HG03469 (cell line): Measurements from ENCODE around the gene MPRIP.

Experiments
- ATAC-seq: cut with Tn5 transposase; IDR thresholded peaks from one replicate; pipeline ENCODE4 v1.9.1; 2021; ENCODE audit warnings: mild to moderate bottlenecking, moderate library complexity, moderate number of reproducible peaks; ENCODE audit not compliant: unreplicated experiment

The MPRIP gene

GRCh38 chr17:17028878-17029535 lies 13.2 kb upstream of the MPRIP start:
- ATAC-seq = no peak

DNA sequence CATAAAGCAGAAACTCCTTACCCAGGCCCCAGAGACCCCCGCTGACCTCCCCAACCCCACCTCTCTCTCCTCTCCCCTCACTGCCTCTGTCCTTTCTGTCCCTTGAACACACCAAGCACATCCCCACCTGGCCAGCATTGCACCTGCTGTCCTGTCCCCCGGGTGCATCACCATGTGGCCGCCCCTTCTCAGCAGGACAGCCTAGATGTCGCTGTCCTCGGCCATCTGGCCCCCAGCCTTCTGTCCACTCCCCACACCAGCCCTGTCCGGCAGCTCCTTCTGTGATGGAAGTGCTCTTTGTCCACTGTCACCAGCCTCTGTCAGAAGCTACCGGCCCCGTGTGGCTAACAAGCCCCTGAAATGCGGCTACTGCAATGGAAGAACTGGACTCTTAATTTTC lies 12.3 kb upstream of the MPRIP start:
- ATAC-seq = no peak

GRCh38 chr17:17030515-17031211 lies 11.6 kb upstream of the MPRIP start:
- no peak for ATAC-seq

GRCh38 chr17:17032131-17032692 lies 10.0 kb upstream of the MPRIP start:
- ATAC-seq = no peak

DNA sequence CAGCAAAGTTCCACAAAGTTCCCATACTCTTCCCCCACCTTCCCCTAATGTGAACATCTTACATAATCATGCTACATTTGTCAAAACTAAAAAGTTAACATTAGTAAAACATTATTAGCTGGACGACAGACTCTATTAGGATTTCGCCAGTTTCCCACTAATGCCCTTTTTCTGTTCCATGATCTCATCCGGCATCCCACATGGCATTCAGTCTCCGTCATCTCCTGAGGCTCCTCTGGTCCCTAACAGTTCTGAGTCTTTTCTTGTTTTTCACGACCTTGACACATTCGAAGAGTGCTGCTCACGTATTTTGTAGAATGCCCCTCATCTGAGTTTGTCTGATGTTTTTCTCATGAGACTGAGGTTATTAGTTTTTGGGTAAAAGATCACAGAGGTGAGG lies 8.8 kb upstream of the MPRIP start:
- no peak for ATAC-seq

GRCh38 chr17:17034026-17034425 lies 8.2 kb upstream of the MPRIP start:
- ATAC-seq = no peak

DNA sequence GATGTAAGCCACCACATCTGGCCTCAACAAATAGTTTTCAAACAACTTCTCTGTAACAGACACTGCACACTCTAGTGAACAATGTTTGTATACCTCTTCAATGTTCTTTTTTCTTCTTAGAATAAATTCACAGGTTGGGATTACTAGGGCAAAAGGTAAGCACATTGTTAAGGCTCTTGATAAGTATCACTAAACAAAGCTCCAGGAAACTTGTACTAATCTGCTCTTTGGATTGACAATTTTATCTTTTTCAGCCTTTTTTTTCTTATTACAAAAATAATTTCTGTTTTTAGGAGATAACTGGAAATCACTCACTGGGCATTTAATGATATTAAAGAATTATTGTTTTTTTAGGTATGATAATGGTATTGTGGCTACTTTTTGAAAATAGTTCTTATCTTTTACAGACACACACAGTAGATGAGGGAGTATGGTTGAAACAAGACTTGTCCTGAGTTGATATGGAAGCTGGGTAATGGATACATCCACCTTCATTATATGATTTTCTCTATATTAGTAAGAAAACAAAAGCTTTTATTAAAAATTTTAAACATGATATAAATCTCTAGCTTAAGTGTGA lies 7.7 kb upstream of the MPRIP start:
- no peak for ATAC-seq

DNA sequence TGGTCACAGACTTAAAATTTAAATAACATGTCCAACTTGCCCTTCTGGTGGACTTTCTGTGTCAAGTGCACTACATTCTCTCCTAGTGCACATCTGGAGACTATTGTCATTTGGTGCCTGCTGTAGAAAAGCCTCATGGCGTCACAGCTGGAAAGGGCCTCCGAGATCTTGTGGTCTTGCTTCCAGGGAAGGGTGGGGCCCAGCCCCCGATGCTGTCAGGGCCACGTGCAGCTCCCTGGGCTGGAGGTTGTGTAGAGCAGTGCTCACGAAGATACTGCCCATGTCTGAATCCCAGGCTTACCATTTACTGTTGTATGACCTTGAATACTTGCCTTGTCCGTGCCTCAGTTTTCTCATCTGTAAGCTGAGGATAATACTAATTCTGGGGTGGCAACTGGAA lies 6.8 kb upstream of the MPRIP start:
- no peak for ATAC-seq

DNA sequence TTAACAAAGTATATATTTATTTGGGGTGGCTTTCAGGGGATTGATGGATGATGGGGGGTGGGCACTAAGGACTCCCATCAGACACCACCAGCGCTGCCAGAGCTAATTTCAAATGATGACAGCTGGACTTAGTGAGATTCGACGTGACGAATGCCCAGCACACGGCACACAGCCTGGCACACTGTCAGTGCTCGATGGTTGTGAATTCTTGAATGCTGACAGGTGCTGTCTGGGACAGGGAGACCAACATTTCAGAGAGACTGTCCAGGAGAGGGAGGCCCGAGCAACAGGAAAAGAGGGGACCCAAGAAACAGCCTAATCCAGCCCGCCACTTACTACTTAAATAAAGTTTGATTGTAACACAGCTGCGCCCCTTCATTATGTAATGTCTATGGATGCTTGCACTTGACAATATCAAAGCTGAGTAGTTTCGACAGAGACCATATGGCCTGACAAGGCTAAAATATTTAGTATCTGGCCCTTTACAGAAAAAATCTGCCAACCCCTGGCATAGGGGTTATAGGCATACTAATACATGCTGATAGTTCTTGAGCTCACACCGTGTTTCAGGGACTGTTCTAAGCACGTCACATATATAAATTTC lies 6.2 kb upstream of the MPRIP start:
- ATAC-seq = no peak

GRCh38 chr17:17036524-17036998 lies 5.7 kb upstream of the MPRIP start:
- no peak for ATAC-seq

GRCh38 chr17:17039911-17040310 lies 2.3 kb upstream of the MPRIP start:
- ATAC-seq = no peak

GRCh38 chr17:17041018-17041521 lies 1.2 kb upstream of the MPRIP start:
- ATAC-seq = no peak

DNA sequence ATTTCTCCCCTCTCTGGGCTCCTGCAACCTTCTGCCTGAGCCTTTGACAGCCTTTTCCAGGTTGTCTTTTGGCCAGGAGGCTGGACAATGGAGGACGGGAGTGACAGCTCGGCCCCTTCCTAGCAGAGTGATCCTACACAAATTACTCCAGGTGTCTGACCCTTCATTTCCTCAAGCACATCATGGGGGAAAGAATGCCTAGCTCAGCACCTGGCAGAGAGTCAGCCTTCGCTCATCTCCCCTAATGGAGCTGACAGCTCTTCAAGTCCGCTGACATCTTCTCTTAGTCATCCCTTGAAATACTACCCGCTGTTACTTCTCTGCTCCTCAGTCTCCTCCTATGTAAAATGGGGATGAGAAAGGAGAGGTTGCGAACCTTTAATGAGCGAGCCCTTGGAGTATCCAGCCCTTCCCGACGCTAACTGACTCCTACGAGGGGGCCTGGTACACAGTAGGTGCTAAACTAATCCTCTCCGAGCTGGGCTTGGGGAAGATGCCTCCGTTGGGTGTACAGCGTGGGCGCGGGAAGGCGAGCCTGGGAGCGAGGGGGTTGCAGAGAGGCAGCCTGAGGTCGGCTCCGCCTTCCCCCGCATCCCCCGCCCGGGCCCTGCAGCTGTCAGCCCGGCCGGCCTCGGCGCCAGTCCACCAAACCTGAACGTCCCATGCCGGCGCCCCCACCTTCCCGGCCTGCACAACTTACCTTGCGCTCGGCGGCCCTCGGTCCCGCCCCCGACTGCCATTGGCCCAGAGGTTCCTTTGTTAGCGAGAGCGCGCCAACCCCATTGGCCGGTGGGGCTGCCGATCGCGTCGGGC lies 480 bp upstream of the MPRIP start:
- ATAC-seq = peak; percentile 75

DNA sequence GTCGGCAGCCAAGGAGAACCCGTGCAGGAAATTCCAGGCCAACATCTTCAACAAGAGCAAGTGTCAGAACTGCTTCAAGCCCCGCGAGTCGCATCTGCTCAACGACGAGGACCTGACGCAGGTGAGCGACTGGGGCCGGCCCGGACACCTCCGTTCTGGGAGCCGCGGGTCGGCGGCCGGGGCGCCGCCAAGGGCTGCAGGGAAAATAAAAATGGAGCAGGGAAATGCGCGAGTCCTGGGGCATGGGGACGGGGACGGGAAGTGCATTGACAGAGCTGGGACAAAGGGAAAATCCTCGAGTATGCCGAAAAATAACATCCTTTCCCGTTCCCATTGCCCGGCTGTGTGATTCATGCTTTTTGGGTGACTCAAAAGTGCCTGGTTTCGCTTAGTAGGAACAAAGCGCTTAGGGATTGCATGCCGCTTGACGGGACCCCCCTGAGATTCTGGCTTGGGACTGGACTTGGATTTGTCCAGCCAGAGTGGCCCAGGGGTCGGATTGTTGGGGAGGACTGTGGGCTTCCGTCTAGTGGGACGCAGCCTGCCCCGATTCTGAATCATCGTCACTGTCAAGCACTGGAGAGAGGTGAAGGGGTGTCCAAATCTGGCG lies 699 bp downstream of the MPRIP start:
- no peak for ATAC-seq

GRCh38 chr17:17043461-17044271 lies 1.4 kb downstream of the MPRIP start:
- ATAC-seq = no peak

DNA sequence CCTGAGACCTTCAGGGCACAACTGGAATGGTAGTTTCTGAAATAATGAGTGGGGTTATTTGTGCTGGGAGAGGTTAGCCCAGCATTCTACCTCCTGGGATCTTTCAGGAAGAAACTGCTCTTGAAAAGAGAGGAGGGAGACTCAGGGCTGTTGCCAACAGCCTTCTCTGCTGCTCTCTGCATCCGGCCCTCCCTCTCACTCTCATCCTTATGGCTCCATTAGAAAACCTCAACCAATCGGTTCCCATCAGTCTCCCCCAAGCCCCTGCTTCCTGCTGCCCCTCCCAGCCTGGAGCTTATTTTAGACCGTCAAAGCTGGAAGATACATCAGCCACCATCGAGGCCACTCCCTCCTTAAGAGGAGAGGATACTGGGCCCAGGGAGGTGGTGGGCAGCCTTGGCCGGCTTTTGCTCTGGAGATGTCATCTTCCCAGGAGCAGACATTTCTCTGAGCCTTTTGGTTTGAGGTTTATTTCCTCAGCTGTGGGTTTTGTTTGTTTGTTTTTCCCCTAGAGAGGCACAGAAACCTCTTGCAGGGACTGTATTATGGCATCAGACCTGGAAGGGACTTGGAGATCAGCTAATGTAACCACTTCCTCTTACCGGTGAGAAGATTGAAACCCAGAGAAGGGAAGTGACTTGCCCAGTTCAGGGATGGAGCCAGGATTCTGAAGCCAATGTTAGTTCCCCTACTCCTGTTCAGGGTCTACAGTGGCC lies 2.7 kb downstream of the MPRIP start:
- ATAC-seq = no peak

DNA sequence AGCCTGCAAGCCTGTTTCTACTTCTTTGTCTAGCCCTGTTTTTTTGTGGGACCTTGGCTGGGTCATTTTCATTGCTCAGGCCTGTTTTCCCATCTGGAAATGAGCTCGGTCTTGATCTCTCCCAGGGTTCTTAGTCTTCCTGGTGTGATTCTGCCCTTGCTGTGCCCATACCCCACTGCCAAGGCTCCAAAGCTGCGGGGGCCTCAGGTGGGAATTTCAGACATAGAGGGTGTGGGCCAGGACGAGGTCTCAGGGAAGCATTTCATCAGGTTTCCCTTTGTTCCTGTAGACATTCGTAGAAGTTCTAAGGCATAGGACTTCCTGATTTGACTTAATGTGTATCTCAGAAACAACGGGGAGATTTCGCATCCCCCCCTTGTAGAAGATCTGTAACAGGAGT lies 5.8 kb downstream of the MPRIP start:
- no peak for ATAC-seq
